Right ventricle myocardium superior (tissue), 1 donor: ENCODE data around the gene MRPS30. TPM values are rescaled to one million over a fixed set of nuclear protein-coding genes. Genes with fewer than 3 reads are reported as not detected.
"Not testable (repeated sequence)": the region's sequence is repeated elsewhere in the genome, so short reads cannot be mapped to it uniquely, and the experiment has no call there.

Source experiments
- ATAC-seq: fragments of 200-7000 bp; cut with Tn5 transposase; one replicate; pipeline ENCODE4 v1.9.1; 2020; ENCODE audit warnings: mild to moderate bottlenecking; ENCODE audit not compliant: poor library complexity
- DNase-seq: peaks from one replicate; pipeline ENCODE4 v3.0.0-alpha.2; 2020
- intact Hi-C: fragments of 100-400 bp; cut with DNase I; formaldehyde crosslinking; loops from one replicate; pipeline ENCODE4 v1.11.2; 2022
- total RNA-seq: library from RNA; stranded (reverse); fragmentation: NEBNext Ultra II Directional; extraction: Animal tissue kit (Norgen Biotek cat#: 25700); gene quantifications from one replicate; pipeline ENCODE4 v1.2.1, GENCODE V29; 2021
- donor health status: DM: no; HTN: yes; CAD: no; lungs with severe emphysema.

The MRPS30 gene
- total RNA-seq, 1 donor from 2014 or later, result 73.0 TPM

DNA sequence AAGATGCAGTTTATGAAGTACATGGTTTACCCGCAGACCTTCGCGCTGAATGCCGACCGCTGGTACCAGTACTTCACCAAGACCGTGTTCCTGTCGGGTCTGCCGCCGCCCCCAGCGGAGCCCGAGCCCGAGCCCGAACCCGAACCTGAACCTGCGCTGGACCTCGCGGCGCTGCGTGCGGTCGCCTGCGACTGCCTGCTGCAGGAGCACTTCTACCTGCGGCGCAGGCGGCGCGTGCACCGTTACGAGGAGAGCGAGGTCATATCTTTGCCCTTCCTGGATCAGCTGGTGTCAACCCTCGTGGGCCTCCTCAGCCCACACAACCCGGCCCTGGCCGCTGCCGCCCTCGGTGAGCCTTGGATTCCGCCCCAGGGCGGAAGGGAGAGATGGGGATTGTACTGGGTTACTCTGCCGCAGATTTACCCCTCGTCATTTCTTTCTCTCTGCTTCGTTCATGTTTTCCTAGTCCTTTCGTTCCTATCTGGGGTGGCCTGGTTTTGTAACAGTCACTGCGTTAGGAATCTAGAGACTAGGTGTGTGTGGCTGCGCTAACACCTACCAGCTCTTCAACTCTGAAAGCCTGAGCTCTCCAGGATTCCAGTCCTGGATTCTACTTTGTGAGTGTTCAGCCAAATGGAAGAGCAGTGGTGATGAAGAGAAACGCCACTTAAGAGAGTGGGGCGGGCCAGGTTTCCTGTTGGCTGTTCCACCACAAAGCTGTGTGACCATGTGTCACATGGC is 638 bp downstream of the MRPS30 start:
- intact Hi-C loops, result no loop called here
- peak; percentile 60 for ATAC-seq
- peak; percentile 49 for DNase-seq

DNA sequence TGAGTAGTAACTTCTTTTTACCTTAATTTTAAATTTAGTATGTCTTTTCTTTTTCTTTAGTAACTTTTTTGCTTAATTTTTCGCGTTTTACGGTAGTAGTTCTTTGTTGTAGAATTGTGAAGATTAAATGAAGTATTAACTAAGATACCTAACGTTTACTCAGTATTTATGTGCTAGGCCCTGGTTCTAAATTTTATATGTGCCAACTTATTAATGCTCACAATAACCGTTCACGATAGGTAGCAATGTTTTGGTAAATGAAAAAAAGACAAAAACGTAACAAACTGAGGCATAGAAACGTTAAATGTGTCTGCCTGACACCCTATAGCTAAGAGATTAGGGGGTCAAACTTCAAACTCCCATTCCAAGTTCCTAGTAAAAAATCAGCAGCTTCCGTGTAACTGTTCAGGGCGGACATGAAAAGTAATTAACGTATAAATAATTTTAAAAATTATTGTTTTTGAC is 1.2 kb downstream of the MRPS30 start:
- DNase-seq (no peak), ATAC-seq (no peak)
- intact Hi-C loops, result no loop called here

DNA sequence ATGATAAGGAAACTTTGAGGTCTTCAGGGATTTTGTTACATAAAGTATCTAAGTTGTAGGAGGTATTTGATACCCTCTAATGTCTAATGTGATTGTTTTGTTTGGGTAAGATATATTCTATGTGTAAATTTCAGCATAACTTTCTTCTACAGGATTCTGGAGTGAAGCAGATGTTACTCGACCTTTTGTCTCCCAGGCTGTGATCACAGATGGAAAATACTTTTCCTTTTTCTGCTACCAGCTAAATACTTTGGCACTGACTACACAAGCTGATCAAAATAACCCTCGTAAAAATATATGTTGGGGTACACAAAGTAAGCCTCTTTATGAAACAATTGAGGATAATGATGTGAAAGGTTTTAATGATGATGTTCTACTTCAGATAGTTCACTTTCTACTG is 6.0 kb downstream of the MRPS30 start:
- intact Hi-C loops, result no loop called here
- DNase-seq (no peak), ATAC-seq (no peak)

DNA sequence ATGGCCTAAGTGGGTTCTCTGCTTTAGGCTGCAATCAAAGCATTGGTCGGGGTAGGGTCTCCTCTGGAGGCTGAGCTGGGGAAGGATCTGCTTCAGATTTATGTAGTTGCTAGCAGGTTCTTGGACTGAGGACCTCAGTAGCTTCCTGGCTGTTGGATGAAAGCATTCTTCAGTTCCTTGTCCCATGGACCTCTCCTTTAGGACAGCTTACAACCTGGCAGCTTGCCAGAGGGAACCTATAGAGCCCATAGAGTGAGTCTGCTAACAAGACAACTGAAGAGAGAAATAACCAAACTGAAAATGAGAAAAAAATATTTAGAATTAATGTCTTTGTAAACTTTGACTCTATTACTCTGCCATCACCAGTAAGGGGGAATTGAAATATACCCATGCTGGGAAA is 12.4 kb downstream of the MRPS30 start:
- DNase-seq (no peak), ATAC-seq (no peak)
- intact Hi-C loops, result no loop called here

DNA sequence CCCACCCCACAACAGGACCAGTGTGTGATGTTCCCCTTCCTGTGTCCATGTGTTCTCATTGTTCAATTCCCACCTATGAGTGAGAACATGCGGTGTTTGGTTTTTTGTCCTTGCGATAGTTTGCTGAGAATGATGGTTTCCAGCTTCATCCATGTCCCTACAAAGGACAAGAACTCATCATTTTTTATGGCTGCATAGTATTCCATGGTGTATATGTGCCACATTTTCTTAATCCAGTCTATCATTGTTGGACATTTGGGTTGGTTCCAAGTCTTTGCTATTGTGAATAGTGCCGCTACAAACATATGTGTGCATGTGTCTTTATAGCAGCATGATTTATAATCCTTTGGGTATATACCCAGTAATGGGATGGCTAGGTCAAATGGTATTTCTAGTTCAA is 15.9 kb downstream of the MRPS30 start:
- DNase-seq, intact Hi-C loops, ATAC-seq: not testable (repeated sequence)

DNA sequence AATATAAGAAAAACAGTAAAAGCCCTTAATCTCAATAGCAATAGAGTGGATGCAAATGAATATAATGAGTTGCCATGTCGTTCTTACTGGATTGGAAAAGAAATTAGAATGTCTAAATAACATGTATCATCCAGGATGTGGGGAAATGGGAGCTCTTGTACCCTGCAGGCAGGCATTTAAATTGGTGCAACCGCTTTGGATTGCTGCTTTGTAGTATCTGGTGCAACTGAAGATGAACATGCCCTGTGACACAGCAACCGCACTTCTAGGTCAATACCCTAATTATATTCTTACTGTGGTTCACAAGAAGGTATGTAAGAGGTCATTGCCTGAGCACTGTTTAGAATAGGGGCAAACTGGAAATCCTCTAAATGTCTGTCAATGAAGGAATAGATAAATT is 18.9 kb downstream of the MRPS30 start:
- DNase-seq (no peak), ATAC-seq (no peak)
- intact Hi-C loops, result no loop called here

DNA sequence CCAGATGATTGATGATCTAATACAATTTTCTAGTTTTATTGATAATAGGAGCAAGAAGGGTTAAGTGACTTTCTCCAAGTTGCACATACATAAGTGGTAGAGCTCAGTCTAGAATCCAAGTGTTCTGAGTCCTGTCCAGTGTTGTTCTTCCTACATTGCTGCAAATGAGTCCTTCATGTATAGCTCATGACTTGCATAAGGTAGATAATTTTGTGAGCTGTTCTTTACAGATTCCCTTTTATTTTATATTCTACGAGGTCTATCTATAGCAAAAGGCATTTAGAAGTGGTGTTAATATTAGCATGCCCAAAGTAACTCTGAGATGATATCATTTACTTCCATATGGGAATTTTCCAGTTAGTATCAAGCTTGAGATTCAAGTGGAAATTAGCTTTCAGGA is 20.0 kb downstream of the MRPS30 start:
- ATAC-seq (no peak), DNase-seq (no peak)
- intact Hi-C loops, result no loop called here

DNA sequence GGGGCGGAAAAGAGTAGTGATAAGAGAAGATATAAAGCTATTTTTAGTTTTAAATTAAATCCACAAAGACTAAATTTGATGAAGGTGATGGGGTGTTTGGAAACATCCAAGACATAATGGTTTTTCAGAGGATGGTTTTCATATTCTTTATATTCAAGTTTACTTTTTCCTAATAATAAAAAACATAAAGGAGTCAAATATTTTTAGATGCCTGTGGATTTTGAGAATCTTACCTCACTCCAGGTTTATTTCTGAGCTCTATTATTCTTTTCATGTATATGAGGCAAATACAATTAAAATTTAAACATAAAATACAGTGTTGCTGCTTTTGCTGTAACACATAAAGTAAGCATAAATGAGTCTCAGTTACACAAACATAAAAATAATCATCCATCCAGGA is 22.2 kb downstream of the MRPS30 start:
- intact Hi-C loops, result no loop called here
- DNase-seq, result no peak
- ATAC-seq, result no peak

DNA sequence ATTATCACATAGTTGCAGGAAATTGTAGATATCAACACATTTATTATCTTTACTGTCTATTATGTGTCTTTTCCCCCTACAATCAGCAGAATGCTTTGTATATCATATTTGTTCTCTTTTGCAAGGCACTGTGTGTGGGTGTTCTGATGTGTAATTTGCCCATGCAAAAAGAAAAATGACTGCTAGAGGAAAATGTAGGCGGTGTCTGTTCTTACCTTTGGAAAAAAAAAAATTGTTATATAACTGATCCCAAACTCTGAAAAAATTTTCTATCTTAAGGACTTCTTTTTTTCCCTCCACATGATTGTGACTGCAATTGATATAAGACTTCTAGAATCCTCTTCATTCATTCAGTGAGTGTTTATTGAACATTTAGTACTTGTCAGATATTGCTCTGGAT is 24.5 kb downstream of the MRPS30 start:
- DNase-seq, result no peak
- ATAC-seq, result no peak
- intact Hi-C loops, result no loop called here

DNA sequence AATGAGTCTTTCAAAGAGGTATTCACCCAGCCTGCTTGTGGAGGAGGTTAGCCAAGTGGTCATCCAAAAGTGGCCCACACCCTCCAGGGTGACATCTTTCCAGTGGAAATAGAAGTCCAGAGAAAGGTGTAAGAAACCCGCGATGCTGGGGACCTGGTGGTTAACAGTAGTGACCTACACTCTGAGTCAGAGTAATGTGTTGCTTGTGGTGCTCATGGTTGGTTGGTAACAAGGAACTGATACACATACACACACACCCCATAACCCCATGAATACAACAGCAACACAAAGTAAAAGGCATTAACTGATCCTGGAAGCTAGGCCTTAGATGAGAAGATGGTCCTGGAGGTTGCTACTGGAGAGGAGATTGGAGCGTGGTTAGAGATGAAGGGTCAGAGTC is 26.9 kb downstream of the MRPS30 start:
- intact Hi-C loops, result no loop called here
- DNase-seq, result no peak
- ATAC-seq, result no peak

DNA sequence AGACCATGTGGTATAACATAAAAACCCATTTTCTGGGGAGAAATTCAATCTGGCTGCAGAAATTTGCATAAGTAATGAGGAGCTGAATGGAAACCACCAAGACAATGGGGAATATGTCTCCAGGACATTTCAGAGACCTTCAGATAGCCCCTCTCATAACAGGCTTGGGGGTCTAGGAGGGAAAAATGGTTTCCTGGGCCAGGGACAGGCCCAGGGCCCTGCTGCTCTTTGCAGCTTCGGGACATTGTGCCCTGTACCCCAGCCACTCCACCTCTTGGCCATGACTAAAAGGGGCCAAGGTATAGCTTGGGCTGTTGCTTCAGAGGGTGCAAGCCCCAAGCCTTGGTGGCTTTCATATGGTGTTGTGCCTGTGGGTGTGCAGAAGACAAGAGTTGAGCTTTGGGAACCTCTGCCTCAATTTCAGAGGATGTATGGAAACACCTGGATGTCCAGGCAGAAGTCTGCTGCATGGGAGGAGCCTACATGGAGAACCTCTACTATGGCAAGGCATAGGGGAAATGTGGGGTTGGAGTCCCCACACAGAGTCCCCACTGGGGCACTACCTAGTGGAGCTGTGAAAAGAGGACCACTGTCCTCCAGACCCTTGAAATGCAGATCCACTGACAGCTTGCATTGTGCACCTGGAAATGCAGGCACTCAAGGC is 30.4 kb downstream of the MRPS30 start:
- DNase-seq, result no peak
- intact Hi-C loops, result no loop called here
- no peak for ATAC-seq

DNA sequence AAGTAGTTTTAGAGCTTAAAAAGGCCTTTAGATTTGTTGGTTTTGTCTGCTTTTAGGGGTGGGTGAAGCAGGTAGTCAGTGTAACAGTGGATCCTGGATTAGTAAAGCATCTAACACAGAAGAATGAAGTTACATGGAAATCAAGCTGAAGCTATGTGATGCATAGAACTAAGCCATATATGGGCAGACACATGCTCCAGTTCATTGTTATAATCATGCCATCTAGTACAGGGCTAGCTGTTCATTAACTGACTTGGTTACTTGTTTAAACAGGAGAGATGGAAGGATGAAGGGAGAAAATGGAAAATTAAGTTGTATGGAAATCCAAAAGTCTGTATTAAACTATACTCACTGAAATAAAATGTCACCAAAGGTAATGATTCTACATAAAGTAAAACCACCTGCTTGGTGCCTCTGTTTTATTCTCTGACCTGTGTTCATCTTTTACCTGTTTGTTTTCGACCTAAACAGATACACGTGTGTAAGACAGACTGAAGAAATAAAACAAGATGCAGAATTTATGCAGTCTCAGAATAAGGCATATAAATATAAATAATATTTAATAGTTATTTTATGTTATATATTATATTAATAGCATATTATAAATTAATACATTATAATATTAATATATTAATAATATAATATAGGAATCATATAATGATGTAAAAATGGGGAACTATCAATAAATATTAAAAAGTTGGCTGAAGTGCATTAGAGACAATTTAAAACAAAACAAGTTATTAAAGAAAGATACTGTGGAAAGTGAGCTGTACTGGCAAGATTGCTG is 33.9 kb downstream of the MRPS30 start:
- intact Hi-C loops, result no loop called here
- no peak for DNase-seq
- no peak for ATAC-seq

DNA sequence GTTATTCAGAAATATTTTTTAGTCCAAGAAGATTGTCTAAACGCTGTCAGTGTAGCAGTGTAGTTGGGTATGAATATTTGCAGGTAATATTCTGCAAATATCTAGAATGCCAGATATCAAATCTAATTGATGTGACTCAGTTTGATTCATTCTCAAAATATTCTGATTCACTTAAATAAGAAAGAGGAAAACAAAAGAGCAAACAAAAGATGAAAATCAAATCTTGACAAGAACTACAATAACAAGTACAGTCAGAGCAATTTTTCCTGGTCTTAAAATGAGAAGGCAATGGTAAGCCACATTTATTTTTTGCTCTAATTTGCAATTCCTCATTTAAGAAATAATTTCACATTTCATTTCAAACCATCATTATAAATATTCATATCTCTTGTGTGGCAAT is 36.0 kb downstream of the MRPS30 start:
- no peak for ATAC-seq
- intact Hi-C loops, result no loop called here
- DNase-seq, result no peak

DNA sequence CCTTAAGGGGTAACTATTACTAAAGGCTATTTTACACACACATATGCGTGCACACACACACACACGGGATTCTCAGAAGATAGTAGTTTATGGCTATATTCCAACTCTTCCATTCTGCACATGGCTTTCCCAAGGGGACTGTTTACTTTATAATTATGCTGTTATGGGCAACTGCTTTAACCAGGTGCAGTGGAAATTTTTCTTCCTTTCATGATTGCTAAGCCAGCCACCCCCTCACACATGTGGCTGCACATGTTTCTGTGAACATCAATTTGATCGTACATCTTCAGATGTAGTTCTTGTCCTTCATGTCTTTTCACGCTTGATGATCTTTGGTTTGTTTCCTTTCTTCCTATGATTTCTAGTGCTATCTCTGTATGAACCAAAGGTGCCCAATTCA is 37.0 kb downstream of the MRPS30 start:
- DNase-seq, result no peak
- no peak for ATAC-seq
- intact Hi-C loops, result no loop called here

DNA sequence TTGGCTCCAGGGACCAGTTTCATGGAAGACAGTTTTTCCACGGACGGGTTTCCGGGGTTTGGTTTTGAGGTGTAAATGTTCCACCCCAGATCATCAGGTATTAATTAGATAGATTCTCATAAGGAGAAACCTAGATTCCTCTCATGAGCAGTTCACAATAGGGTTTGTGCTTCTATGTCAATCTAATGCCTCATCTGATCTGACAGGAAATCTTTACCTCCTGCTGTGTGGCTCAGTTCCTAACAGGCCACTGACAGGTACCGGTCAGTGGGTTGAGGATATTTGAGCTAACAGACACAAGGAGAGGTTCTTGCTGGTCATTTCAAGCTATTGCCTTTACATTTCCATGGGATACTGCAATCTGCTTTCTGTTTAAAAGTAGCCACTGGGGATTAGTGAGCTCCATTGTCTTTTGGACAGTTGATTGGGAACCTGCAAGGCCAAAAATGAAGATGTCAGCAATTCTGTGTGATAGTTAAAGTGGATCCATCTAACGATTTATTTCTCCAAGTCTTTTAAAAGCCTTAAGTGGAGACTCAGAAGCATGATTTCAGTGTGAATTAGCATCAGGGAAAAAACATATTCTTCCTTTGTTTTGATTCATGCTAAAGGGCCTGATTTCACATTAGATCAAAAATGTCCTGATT is 38.6 kb downstream of the MRPS30 start:
- no peak for ATAC-seq
- intact Hi-C loops, result no loop called here
- no peak for DNase-seq

DNA sequence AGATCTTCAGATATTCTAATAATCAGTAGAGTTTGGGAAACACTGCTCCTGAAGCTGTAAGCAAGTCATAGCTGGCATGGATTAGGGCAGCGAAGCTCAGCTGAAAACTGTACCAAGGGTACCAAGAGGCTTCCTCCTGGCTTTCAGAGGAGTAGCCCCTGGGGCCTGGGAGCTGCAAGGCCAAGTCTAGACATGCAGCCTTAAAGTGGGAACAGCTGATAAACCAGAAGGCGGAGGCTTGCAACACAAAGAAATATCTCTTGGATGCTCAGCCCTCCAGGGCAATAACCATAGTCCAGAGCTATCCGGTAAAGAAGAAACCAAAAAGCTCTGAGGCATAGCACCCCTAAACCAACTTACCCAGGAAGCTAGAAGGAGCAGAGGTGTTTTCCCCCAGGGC is 51.5 kb downstream of the MRPS30 start:
- ATAC-seq (no peak), DNase-seq (no peak)
- intact Hi-C loops, result no loop called here

DNA sequence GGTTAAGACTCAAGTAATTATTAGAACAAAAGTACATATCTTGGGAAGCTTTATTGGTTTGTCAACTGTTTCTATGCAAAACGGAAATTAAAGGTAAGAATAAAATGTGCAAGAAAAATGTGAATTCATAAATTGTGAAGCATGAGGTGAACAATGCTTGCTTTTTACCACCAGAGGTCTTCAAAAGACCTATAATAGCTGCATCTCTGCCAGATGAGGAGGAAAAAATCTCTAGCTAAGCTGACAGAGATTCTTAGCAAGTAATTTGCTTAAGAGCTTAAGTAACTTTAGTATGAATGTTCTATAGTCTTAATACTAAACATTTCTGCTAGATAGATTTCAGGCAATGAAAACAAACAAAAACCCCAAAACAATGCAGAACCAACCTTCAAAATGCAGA is 54.1 kb downstream of the MRPS30 start:
- ATAC-seq, result no peak
- intact Hi-C loops, result no loop called here

More for the DNA sequence above, 54.1 kb downstream of the MRPS30 start:
- DNase-seq, result no peak
